Stimulated activated CD4-positive, alpha-beta T cell treated with anti-CD3 and anti-CD28 coated beads, Interleukin-15, amount 100 ng/mL, for 48 hours (primary cell): ENCODE data around the gene NLRP3.

Source experiments
- DNase-seq, 2 donors: peaks; one replicate each; pipeline ENCODE4 v3.0.0-alpha.2; 2020; ENCODE audit warnings: low read depth in 2 of 2

Gene NLRP3

GRCh38 chr1:247437551-247438505 lies 21.9 kb downstream of the NLRP3 start:
- no peak for DNase-seq

DNA sequence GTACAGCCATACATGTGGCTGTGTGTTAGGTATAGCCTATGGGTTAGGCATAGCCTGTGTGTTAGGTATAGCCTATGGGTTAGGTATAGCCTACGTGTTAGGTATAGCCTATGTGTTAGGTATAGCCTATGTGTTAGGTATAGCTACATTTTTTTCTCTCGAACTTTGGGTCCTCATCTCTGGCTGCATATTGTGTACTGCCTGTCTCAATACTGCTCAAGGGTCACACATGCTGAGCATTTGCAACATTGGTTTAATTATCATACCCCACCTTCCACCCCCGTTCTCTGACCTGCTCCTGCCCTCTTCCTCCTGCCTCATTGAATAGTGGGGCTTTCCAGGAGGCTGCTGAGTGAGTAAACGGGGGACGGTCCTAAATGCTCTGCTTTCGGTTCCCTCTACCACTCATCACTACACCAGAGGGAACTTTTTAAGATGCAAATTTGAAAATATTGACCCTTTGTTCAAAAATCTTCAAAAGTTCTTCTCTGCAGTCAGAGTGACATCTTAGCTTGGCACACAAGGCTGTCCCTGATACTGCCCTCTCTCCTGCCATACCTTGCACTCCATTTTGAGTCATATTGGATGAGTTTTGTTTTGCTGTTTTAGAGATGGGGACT lies 24.1 kb downstream of the NLRP3 start:
- DNase-seq = no peak

DNA sequence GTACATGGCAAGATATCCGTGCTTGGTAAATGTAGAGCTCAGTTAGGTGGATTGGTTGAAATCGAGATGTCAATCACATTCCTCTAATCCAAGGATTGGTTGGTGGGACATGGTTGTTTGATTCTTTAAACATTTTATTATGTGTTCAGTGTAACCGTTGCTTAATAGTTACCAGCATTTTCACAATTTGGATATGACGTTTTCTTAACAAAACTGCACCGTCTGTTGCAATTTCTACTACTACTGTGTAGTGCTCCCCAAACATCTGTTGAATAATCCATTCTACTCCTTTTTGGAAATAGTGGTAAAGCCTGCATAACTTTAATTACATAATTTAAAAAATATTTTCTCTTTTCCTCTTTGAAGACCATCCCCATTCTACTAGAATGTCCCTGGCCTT lies 25.6 kb downstream of the NLRP3 start:
- no peak for DNase-seq

- DNase-seq = no peak
Measured at GRCh38 chr1:247442164-247442563, 26.2 kb downstream of the NLRP3 start.

GRCh38 chr1:247443641-247444040 lies 27.7 kb downstream of the NLRP3 start:
- DNase-seq = no peak

- no peak for DNase-seq
Measured at GRCh38 chr1:247444571-247444970, 28.6 kb downstream of the NLRP3 start.

- no peak for DNase-seq
Measured at GRCh38 chr1:247445526-247446356, 29.8 kb downstream of the NLRP3 start.

GRCh38 chr1:247447162-247447909 lies 31.4 kb downstream of the NLRP3 start:
- no peak for DNase-seq

- DNase-seq = peak in 1 of 2 donors; percentile 21
Measured at GRCh38 chr1:247448107-247448791, 32.3 kb downstream of the NLRP3 start.

- DNase-seq = no peak
Measured at GRCh38 chr1:247451388-247452010, 35.5 kb downstream of the NLRP3 start.

GRCh38 chr1:247452447-247453039 lies 36.6 kb downstream of the NLRP3 start:
- no peak for DNase-seq

- DNase-seq = no peak
Measured at GRCh38 chr1:247453245-247453644, 37.3 kb downstream of the NLRP3 start.

GRCh38 chr1:247453997-247454396 lies 38.0 kb downstream of the NLRP3 start:
- no peak for DNase-seq

DNA sequence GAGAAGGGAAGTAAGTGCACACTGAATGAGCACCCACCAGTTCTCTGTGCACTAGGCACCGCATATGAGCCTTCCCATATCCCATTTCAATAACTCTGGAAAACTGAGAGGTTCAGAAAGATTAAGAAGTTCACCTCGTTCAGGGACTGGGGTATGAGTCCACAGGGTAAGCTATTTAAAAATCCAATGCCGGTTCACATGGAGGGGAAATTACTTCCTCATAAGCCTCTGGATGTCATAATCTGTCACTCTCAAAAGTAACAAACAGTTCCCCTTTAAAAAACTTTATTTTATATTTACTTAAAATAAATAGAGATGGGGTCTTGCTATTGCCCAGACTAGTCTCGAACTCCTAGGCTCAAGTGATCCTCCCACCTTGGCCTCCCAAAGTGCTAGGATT lies 40.0 kb downstream of the NLRP3 start:
- no peak for DNase-seq

GRCh38 chr1:247456914-247457639 lies 41.1 kb downstream of the NLRP3 start:
- peak; percentile 2 to 6 for DNase-seq

- no peak for DNase-seq
Measured at GRCh38 chr1:247459507-247459906, 43.5 kb downstream of the NLRP3 start.

DNA sequence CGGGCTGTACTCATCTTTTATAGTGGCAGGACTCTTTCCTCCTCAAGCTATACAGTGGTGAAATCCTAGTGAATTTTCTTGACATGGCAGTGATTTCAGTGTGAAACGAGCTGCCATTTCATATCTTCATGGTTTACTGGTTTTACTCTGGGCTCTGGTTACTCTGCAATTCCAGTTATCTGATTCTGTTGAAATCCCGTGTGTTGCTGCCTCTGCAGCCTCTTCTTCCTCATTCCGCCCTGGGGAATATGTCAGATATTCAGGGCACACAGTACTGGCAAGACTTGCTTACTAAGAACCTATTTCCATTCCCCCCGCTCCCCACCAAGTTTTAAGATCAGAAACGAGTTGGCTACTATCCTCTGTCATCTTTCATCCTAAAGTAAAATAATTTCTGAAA lies 49.8 kb downstream of the NLRP3 start:
- DNase-seq = no peak

GRCh38 chr1:247467129-247467528 lies 51.2 kb downstream of the NLRP3 start:
- DNase-seq = no peak

DNA sequence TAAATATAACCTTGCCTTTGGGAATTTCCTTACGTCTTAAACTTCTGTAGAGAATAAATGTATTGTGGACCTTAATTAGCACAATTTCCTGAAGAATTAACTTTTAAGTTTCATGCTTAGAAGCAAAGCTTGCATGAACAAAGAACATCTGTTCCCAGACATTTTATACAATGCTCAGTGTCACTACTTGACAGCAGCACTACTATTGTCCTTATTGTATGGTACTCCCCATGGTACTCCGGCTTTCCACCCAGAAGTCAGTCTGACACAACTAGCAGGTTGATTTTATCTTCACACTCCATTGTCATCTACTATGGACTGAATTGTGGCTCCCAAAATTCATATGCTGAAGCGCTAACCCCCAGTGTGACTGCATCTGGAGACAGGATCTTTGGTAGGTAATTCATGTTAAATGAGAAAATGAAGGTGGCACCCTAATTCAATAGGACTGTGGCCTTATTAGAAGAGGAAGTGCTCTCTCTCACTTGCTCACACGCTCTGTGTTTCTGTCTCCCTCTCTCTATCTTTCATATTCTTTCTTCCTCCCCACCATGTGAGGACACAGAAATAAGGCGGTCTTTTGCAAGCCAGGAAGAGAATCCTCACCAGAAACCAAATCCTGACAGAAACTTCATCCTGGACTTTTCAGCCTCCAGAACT lies 52.6 kb downstream of the NLRP3 start:
- DNase-seq = no peak
